HepG2 (cell line): ENCODE results near the gene HEXIM1. TPM values are rescaled to one million over a fixed set of nuclear protein-coding genes. Genes with fewer than 3 reads are reported as not detected.

ENCODE experiments used
- BHLHE40 ChIP-seq: IDR thresholded peaks from 2 replicates; pipeline ENCODE4 v1.6.1; 2011; ENCODE audit warnings: low read length, improper control_type of control experiment
- DMAP1 ChIP-seq: IDR thresholded peaks from 2 replicates; pipeline ENCODE4 v1.6.1; 2016
- EED ChIP-seq: sonication (generic); formaldehyde crosslinking; IDR thresholded peaks from 2 replicates; pipeline ENCODE4 v1.5.0; 2020; ENCODE audit warnings: mild to moderate bottlenecking, missing genetic modification reagents
- ELF4 ChIP-seq: sonication (generic); formaldehyde crosslinking; IDR thresholded peaks from 2 replicates; pipeline ENCODE4 v1.5.0; 2020; ENCODE audit warnings: missing genetic modification reagents, mild to moderate bottlenecking, moderate library complexity, borderline replicate concordance
- FOXK2 ChIP-seq: fragments of 450-650 bp; IDR thresholded peaks from 2 replicates; pipeline ENCODE4 v1.6.1; 2016
- GFI1 ChIP-seq: sonication (generic); formaldehyde crosslinking; IDR thresholded peaks from 2 replicates; pipeline ENCODE4 v1.5.0; 2020; ENCODE audit warnings: missing genetic modification reagents, mild to moderate bottlenecking, borderline replicate concordance
- HNRNPL ChIP-seq: fragments of 200-400 bp; formaldehyde crosslinking; IDR thresholded peaks from 2 replicates; pipeline ENCODE4 v1.6.1; 2017; ENCODE audit warnings: mild to moderate bottlenecking, low read depth, low read length
- NAIF1 ChIP-seq: sonication (generic); formaldehyde crosslinking; IDR thresholded peaks from 2 replicates; pipeline ENCODE4 v1.5.0; 2020; ENCODE audit warnings: mild to moderate bottlenecking, missing genetic modification reagents, borderline replicate concordance
- NFIC ChIP-seq: IDR thresholded peaks from 2 replicates; pipeline ENCODE4 v1.6.1; 2012; ENCODE audit warnings: mild to moderate bottlenecking, low read length, inconsistent platforms
- ONECUT2 ChIP-seq: sonication (generic); formaldehyde crosslinking; IDR thresholded peaks from 2 replicates; pipeline ENCODE4 v1.4.0; 2020; ENCODE audit warnings: missing genetic modification reagents
- RAD21 ChIP-seq: fragments of 450-650 bp; formaldehyde crosslinking; IDR thresholded peaks from 2 replicates; pipeline ENCODE4 v1.5.0; 2020; ENCODE audit warnings: mild to moderate bottlenecking
- THAP7 ChIP-seq: sonication (generic); formaldehyde crosslinking; IDR thresholded peaks from 2 replicates; pipeline ENCODE4 v1.8.1; 2023; ENCODE audit warnings: mild to moderate bottlenecking, missing genetic modification reagents
- ZBED4 ChIP-seq: sonication (generic); formaldehyde crosslinking; IDR thresholded peaks from 2 replicates; pipeline ENCODE4 v1.4.0; 2020; ENCODE audit warnings: missing genetic modification reagents, borderline replicate concordance
- ZNF274 ChIP-seq: sonication (generic); formaldehyde crosslinking; IDR thresholded peaks from 2 replicates; pipeline ENCODE4 v1.5.1; 2020; ENCODE audit warnings: mild to moderate bottlenecking, missing genetic modification reagents
- ZNF431 ChIP-seq: sonication (generic); formaldehyde crosslinking; IDR thresholded peaks from 2 replicates; pipeline ENCODE4 v1.9.0; 2022; ENCODE audit warnings: missing genetic modification reagents, low read depth, mild to moderate bottlenecking, borderline replicate concordance
- ZNF646 ChIP-seq: sonication (generic); formaldehyde crosslinking; IDR thresholded peaks from 2 replicates; pipeline ENCODE4 v1.9.0; 2021; ENCODE audit warnings: mild to moderate bottlenecking, missing genetic modification reagents
- ZNF747 ChIP-seq: sonication (generic); formaldehyde crosslinking; IDR thresholded peaks from 2 replicates; pipeline ENCODE4 v1.8.1; 2023; ENCODE audit warnings: missing genetic modification reagents, mild to moderate bottlenecking, borderline replicate concordance
- ZSCAN25 ChIP-seq: sonication (generic); formaldehyde crosslinking; IDR thresholded peaks from 2 replicates; pipeline ENCODE4 v1.8.0; 2022; ENCODE audit warnings: mild to moderate bottlenecking, missing genetic modification reagents
- ZSCAN9 ChIP-seq: IDR thresholded peaks from 2 replicates; pipeline ENCODE4 v1.6.1; 2016; ENCODE audit warnings: borderline replicate concordance
- polyA plus RNA-seq, 8 experiments: library from polyadenylated mRNA; depleted of rRNA in 3 of 8; stranded (reverse) in 7 of 8; unstranded in 1 of 8; fragments of >200 nt; fragmentation: Illumina TruSeq in 4 of 8; extraction: Trizol in 4 of 8; gene quantifications; 2 replicates each; pipeline versions ENCODE4 v1.2.1 to v1.2.3, GENCODE V29; 2011 to 2016; ENCODE audit warnings: low read depth in 4 of 8, missing spikeins in 1 of 8, mixed read lengths in 1 of 8; ENCODE audit not compliant: insufficient read depth in 1 of 8
- total RNA-seq, 5 experiments: library from RNA; depleted of rRNA; stranded (reverse); fragments of >200 nt; fragmentation: Illumina TruSeq; extraction: Trizol; gene quantifications; 2 replicates each; pipeline ENCODE4 v1.2.3, GENCODE V29; 2016; ENCODE audit warnings: low read depth in 1 of 5

HEXIM1 gene
- total and polyA plus RNA-seq, 2 of the 13 experiments (the other 11 are each of a cell fraction or from before 2014, with no cell fraction given), result 10.5 to 16.6 TPM

DNA sequence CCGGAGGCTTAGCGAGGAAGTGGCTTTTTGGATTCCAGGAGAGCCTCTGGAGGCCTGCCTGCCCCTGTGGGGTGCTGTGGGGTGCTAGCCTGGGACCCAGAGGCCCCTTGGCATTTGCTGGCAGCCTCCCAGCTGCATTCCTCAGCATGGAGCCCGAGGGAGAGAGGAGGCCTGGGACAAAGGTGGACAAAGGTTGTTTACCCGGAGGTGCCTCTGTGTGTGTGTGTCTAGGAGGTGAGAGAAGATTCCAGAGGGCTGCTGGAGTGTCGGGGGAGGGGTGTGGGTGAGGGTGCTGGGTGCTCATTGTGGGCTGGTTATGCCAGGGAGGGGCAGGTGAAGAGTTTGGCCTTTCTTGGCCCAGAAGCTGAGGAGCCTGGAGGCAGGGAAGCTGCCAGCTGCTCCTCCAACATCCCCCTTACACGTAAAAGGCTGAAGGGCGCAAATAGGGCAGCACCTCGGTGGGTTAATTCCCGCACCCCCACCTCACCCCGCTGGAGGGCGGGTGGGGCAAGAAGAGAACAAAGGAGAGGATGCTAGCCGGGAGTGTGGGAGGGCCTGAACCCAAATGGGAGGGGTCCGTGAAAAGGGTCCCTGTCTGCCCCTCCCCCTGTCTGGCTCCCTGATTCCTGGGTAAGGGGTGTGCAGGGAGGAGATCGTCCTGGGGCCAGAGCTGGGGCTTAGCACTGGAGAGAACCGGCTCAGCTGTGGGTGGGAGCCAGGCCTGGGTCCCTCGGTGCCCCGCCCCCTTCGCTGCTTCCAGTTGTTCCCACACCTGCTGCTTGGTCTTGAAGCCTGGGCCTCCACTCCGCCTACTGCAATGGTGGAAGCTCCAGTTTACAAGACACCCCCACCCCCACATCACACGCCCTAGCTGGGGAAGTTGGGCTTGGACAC lies 23.3 kb downstream of the HEXIM1 start (continued):
- TF ChIP-seq ZNF646, result peak; percentile 59
- peak; percentile 93 for TF ChIP-seq HNRNPL
- no peak for TF ChIP-seq ELF4
- no peak for TF ChIP-seq BHLHE40
- peak; percentile 34; the same call in 1 of the 2 replicates for TF ChIP-seq THAP7 (CRISPR knock-in tag)
- 0 out of 2 replicates have a peak, but pooled peaks have one; percentile 16 for TF ChIP-seq ZNF431 (CRISPR knock-in tag)
- peak; percentile 85 for TF ChIP-seq ZSCAN25
- TF ChIP-seq ZNF274 (CRISPR knock-in tag), result 0 out of 2 replicates have a peak, but pooled peaks have one; percentile 28
- TF ChIP-seq DMAP1 (CRISPR knock-in tag), result peak; percentile 53
- peak; percentile 82 for TF ChIP-seq NFIC
- TF ChIP-seq ZNF747 (CRISPR knock-in tag), result peak; percentile 88; the same call in 1 of the 2 replicates
- TF ChIP-seq FOXK2, result peak; percentile 79
- peak; percentile 64; the same call in 1 of the 2 replicates for TF ChIP-seq GFI1
- TF ChIP-seq RAD21 (CRISPR knock-in tag), result peak; percentile 34; the same call in 1 of the 2 replicates
- peak; percentile 72; the same call in 1 of the 2 replicates for TF ChIP-seq ZSCAN9 (CRISPR knock-in tag)
- 0 out of 2 replicates have a peak, but pooled peaks have one; percentile 54 for TF ChIP-seq ZBED4 (CRISPR knock-in tag)
- TF ChIP-seq EED (CRISPR knock-in tag), result no peak
- TF ChIP-seq ONECUT2 (CRISPR knock-in tag), result no peak
- peak; percentile 73; the same call in 1 of the 2 replicates for TF ChIP-seq NAIF1
